Upper lobe of left lung (tissue), 4 donors: ENCODE data around the gene TBC1D5.

Experiments
- CTCF ChIP-seq, 6 experiments: fragments of 450-650 bp in 4 of 6; fragments of 200-600 bp in 2 of 6; sonication (generic) in 2 of 6; IDR thresholded peaks; one replicate each; pipeline ENCODE4 v1.5.1; 2016 to 2019; ENCODE audit warnings: antibody characterized with exemption in 6 of 6
- EP300 ChIP-seq, 4 donors: sonication (generic); formaldehyde crosslinking; IDR thresholded peaks; one replicate each; pipeline ENCODE4 v1.5.1; 2017; ENCODE audit warnings: antibody characterized with exemption in 4 of 4, control low read depth in 2 of 4
- POLR2A ChIP-seq, 4 donors: fragments of 450-650 bp; IDR thresholded peaks; one replicate each; pipeline ENCODE4 v1.5.1; 2016 to 2017; ENCODE audit warnings: antibody characterized with exemption in 4 of 4, mild to moderate bottlenecking in 2 of 4
- POLR2AphosphoS5 ChIP-seq, 2 donors: sonication (generic); formaldehyde crosslinking; IDR thresholded peaks; one replicate each; pipeline ENCODE4 v1.5.1; 2017; ENCODE audit warnings: antibody characterized with exemption in 2 of 2

- no peak for TF ChIP-seq CTCF (IDR thresholded peaks at IDR 0.05)
- TF ChIP-seq POLR2A (IDR thresholded peaks at IDR 0.05): no peak
- TF ChIP-seq POLR2AphosphoS5 (IDR thresholded peaks at IDR 0.05): no peak
- no peak for TF ChIP-seq EP300 (IDR thresholded peaks at IDR 0.05)
These were observed 227.8 kb downstream of the TBC1D5 start for GRCh38 chr3:17514597-17514996.
